ENCODE measurements around the gene ZBTB7B.

DNA sequence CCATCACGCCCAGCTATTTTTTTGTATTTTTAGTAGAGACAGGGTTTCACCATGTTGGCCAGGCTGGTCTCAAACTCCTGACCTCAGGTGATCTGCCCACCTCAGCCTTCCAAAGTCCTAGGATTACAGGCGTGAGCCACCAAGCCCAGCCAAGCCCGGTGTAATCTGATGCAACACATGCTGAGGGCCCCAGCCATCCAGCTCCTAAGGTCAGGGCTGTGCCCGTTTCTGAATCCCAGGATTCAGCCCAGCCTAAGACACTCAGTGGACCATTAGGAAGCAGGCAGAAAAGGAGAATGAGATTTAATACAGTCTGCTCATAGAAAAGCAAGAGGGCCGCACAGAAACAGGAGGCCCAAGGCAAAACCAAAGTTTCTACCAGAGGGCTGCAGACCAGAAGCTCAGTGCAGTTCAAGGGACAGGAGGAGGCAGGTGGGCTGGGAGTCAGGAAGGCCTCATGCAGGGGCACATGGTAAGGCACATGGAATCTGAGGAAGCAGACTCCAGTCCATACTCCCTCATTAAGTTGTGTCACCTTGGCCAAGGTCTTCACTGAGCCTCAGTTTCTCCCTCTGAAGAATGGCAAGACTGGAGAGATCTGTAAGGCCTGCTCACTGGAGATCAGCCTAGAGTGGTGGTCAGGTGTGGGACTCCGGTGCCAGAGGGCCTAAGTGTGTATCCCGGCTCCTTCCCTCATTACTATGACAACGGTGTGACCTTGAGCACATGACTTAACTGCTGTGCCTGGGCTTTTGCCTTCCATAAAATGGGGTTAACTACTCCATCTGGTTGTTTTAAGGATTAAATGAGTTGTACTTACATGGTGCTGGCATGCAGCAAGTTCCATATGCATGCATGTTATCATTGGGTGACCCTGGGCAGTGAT lies 46.1 kb downstream of the ZBTB7B start:
- no peak for TF ChIP-seq RFX5 (IDR thresholded peaks at IDR 0.05)
- no peak for TF ChIP-seq POLR2A (IDR thresholded peaks at IDR 0.05; ENCODE audit: low read length)
- TF ChIP-seq HEYL (CRISPR knock-in tag; IDR thresholded peaks at IDR 0.05): no peak
- TF ChIP-seq, protein P1, sequence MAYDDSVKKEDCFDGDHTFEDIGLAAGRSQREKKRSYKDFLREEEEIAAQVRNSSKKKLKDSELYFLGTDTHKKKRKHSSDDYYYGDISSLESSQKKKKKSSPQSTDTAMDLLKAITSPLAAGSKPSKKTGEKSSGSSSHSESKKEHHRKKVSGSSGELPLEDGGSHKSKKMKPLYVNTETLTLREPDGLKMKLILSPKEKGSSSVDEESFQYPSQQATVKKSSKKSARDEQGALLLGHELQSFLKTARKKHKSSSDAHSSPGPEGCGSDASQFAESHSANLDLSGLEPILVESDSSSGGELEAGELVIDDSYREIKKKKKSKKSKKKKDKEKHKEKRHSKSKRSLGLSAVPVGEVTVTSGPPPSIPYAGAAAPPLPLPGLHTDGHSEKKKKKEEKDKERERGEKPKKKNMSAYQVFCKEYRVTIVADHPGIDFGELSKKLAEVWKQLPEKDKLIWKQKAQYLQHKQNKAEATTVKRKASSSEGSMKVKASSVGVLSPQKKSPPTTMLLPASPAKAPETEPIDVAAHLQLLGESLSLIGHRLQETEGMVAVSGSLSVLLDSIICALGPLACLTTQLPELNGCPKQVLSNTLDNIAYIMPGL (CRISPR knock-in tag; IDR thresholded peaks at IDR 0.05; ENCODE audit: borderline replicate concordance): no peak
- TF ChIP-seq, protein P2, sequence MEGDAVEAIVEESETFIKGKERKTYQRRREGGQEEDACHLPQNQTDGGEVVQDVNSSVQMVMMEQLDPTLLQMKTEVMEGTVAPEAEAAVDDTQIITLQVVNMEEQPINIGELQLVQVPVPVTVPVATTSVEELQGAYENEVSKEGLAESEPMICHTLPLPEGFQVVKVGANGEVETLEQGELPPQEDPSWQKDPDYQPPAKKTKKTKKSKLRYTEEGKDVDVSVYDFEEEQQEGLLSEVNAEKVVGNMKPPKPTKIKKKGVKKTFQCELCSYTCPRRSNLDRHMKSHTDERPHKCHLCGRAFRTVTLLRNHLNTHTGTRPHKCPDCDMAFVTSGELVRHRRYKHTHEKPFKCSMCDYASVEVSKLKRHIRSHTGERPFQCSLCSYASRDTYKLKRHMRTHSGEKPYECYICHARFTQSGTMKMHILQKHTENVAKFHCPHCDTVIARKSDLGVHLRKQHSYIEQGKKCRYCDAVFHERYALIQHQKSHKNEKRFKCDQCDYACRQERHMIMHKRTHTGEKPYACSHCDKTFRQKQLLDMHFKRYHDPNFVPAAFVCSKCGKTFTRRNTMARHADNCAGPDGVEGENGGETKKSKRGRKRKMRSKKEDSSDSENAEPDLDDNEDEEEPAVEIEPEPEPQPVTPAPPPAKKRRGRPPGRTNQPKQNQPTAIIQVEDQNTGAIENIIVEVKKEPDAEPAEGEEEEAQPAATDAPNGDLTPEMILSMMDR (IDR thresholded peaks at IDR 0.05): no peak
- TF ChIP-seq ESRRA (IDR thresholded peaks at IDR 0.05; ENCODE audit: borderline replicate concordance, low read length): no peak
- TF ChIP-seq EHF (CRISPR knock-in tag; IDR thresholded peaks at IDR 0.05): no peak

Measured in A549 (cell line).